HG03342 (cell line): ENCODE measurements around the gene CXorf65.

ENCODE experiments used
- ATAC-seq: cut with Tn5 transposase; IDR thresholded peaks from one replicate; pipeline ENCODE4 v1.9.1; 2021; ENCODE audit warnings: mild to moderate bottlenecking, moderate library complexity; ENCODE audit not compliant: unreplicated experiment

The CXorf65 gene

GRCh38 chrX:71068044-71068918, 38.3 kb downstream of the CXorf65 start, which contains the start of gene SNX12:
Gene SNX12, minus strand, starts transcription at chrX:71068334. Its CDS starts 28 bp downstream, at chrX:71068306.
- peak; percentile 95 for ATAC-seq

- no peak for ATAC-seq
Observed at GRCh38 chrX:71067712-71068043, 38.9 kb downstream of the CXorf65 start.

GRCh38 chrX:71067089-71067488, 39.5 kb downstream of the CXorf65 start:
- no peak for ATAC-seq

DNA sequence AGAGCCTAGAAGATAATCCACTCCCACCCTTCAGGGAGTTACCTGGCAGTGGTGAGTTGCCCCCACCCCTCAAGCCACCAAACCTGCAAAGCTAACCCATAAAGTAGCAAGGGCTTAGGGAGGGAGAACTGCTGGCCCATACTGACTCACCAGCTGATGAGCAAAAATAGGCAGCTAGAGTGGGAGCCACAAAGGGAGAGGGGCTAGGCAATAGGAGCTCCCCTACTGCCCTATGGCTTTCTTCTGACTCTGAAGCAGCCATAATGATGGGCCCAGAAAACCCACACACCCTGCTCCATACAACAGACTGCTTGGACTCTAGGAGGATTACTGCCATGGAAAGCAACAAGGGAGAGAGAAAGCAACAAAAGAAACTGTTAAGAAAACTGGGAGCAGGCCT, 46.4 kb downstream of the CXorf65 start:
- no peak for ATAC-seq

- ATAC-seq = no peak
Observed at GRCh38 chrX:71057848-71058530, 48.6 kb downstream of the CXorf65 start.

GRCh38 chrX:71056867-71057266, 49.7 kb downstream of the CXorf65 start:
- no peak for ATAC-seq
